Stimulated activated CD4-positive, alpha-beta T cell treated with anti-CD3 and anti-CD28 coated beads, Interleukin-12 subunit alpha, Interleukin-12 subunit beta, amount 100 ng/mL, for 48 hours (primary cell): Measurements from ENCODE around the gene OMP.
A peak's percentile ranks its signal among the peaks of the same experiment; 100 is the strongest.

Experiments
- DNase-seq, 3 donors: peaks; one replicate each; pipeline ENCODE4 v3.0.0-alpha.2; 2020; ENCODE audit warnings: low read depth in 2 of 3, low spot score in 1 of 3

Gene OMP

GRCh38 chr11:77121876-77122575 lies 19.4 kb downstream of the OMP start:
- DNase-seq, result no peak

DNA sequence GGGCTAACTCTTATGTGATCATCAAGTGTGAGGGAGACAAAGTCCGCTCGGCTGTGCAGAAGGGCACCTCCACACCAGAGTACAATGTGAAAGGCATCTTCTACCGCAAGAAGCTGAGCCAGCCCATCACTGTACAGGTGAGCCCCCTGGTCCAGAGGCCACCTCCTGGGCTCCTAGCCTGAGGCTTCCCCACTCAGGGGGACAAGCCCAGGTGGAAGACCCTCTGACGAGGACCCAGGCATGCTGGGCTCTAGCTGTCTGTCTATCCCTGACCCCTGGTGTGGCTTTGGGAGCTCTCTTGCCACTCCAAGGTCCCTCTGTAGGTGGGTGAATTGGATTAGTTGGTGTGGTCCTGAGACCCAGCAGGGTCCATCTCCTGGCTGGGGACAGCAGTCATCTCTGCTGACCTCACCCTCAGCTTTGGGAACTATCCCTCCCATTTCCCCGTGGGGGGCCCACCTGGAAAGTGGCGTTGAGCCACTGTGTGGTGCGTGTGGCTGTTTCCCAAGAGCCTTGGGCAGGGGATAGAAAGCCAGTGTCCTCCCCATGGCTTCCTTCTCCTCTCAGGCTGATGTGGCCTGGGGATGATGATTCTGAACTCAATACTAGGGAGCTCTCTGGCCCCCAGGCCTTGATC lies 20.1 kb downstream of the OMP start:
- no peak for DNase-seq

- no peak for DNase-seq
Measured at GRCh38 chr11:77123591-77123990, 21.0 kb downstream of the OMP start.

GRCh38 chr11:77124041-77124440 lies 21.4 kb downstream of the OMP start:
- no peak for DNase-seq

DNA sequence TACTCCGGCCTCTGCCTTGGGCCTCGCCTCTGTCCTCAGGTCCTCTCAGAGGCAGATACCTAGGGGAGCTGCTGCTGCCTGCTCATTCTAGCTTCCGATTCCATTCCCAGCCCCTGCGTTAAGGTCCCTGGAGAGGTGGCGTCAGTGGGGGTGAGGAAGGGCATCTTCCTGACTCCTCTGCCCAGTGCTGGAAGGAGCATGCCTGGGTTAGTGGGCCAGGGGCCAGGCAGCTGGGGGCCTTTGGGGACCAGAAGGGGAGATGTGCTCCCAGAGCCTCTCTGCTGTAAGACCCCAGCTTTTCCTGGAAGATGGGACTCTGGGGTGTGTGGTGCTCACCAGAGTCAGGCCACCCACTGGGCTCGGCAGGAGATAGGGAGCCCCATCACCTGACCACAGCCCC lies 21.8 kb downstream of the OMP start:
- no peak for DNase-seq

- no peak for DNase-seq
Measured at GRCh38 chr11:77125191-77125590, 22.6 kb downstream of the OMP start.

- no peak for DNase-seq
Measured at GRCh38 chr11:77125695-77126094, 23.1 kb downstream of the OMP start.

- DNase-seq, result no peak
Measured at GRCh38 chr11:77126156-77126775, 23.6 kb downstream of the OMP start.

DNA sequence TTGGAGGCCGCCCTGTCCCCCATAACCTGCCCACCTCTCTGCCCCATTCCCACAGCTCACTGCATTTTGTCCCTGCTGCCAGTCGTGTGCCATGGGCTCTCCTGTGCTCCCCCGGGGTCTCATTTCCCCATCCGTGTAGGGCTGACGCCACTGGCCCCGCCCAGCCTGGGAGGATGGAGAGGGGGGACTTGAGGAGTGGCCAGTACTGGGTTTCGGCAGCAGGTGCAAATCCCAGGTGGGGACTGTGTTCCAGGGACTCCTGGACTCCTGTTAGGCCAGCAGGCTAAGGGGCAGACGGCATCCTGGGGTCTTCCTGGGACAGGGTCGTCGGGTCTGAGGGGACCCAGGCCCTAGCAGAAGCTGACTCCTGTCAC lies 24.2 kb downstream of the OMP start:
- DNase-seq, result no peak

DNA sequence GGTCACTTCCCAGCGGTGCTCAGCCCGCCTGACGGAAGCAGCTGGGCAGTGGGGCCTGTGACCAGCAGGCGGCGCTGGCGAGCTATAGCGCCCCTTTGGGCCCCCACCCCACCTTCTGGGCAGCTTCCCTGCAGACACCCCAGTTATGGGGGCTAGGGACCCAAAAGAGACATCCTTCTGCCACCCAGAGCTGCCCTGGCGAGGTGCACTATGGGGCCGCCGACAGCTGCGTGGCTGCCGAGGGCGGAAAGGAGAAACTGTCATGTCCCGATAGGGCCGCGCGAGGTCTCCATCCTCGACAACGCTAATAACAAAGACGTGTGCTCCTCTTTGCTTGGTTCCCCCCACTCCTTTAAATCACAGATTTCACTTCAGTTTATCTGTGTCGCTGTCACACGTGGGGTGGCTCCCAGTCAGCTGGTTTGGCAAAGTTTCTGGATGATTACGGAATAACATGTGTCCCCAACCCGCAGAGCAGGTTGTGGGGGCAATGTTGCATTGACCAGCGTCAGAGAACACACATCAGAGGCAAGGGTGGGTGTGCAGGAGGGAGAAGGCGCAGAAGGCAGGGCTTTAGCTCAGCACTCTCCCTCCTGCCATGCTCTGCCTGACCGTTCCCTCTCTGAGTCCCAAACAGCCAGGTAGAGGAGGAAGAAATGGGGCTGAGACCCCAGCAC lies 24.7 kb downstream of the OMP start:
- peak; percentile 17 to 57 (median 47) for DNase-seq

DNA sequence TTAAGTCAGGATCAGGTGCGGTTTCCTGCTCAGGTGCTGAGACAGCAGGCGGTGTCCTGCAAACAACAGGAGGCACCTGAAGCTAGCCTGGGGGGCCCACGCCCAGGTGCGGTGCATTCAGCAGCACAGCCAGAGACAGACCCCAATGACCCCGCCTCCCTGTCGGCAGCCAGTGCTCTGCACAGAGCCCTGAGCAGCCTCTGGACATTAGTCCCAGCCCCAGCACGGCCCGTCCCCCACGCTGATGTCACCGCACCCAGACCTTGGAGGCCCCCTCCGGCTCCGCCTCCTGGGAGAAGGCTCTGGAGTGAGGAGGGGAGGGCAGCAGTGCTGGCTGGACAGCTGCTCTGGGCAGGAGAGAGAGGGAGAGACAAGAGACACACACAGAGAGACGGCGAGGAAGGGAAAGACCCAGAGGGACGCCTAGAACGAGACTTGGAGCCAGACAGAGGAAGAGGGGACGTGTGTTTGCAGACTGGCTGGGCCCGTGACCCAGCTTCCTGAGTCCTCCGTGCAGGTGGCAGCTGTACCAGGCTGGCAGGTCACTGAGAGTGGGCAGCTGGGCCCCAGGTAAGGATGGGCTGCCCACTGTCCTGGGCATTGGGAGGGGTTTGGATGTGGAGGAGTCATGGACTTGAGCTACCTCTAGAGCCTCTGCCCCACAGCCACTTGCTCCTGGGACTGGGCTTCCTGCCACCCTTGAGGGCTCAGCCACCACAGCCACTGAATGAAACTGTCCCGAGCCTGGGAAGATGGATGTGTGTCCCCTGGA lies 25.5 kb downstream of the OMP start, which contains the start of gene MYO7A:
MYO7A (plus strand) TSS at position 327 of the 772 bp plus-strand sequence. CDS start 2,389 bp downstream, outside the sequence.
- DNase-seq, result no peak

GRCh38 chr11:77129069-77129841 lies 26.6 kb downstream of the OMP start:
- DNase-seq, result no peak

GRCh38 chr11:77129842-77130756 lies 27.5 kb downstream of the OMP start:
- DNase-seq, result no peak

GRCh38 chr11:77130763-77131513 lies 28.3 kb downstream of the OMP start:
- no peak for DNase-seq

DNA sequence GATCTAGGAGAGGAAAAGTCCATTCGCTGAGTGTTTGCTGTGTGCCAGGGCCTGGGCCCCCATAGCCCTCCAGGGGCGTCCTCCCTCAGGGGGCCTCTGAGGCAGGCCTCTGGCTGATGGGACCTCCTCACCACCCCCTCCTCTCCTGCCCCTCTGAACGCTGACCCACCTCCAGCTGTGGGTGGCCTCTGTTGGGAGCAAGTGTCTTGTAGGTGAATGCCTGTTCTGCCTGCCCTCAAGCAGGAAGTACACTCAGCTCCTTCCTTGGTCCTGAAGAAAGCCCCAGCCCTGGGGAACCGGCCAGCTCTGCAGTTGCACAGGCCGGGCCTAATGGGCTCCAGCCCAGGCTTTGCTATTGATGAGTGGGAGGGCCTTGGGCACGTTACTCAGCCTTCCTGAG lies 28.9 kb downstream of the OMP start:
- no peak for DNase-seq

- no peak for DNase-seq
Measured at GRCh38 chr11:77135069-77135468, 32.4 kb downstream of the OMP start.

- no peak for DNase-seq
Measured at GRCh38 chr11:77136074-77136473, 33.4 kb downstream of the OMP start.

GRCh38 chr11:77136784-77137420 lies 34.3 kb downstream of the OMP start:
- no peak for DNase-seq
